ENCODE results near the gene OSER1. TPM values are rescaled to one million over a fixed set of nuclear protein-coding genes. Genes with fewer than 3 reads are reported as not detected.

OSER1 gene
- total and polyA plus RNA-seq, 2 of the 8 experiments (the other 6 are each of a cell fraction or from before 2014, with no cell fraction given): 24.5 to 31.8 TPM

GRCh38 chr20:44187054-44187771 lies 23.4 kb downstream of the OSER1 start, which contains the start of gene JPH2 (continued):
- TF ChIP-seq MAFK (IDR thresholded peaks at IDR 0.05; ENCODE audit: low read depth, low read length): no peak
- TF ChIP-seq KDM4A (IDR thresholded peaks at IDR 0.05; ENCODE audit: low read depth, low read length, severe bottlenecking): no peak
- no peak for TF ChIP-seq USF2 (IDR thresholded peaks at IDR 0.05; ENCODE audit: low read length)
- no peak for TF ChIP-seq FOSL1 (IDR thresholded peaks at IDR 0.05; ENCODE audit: insufficient read depth, low read depth, low read length)
- TF ChIP-seq SRF (IDR thresholded peaks at IDR 0.05; ENCODE audit: low read depth, low read length): 0 out of 2 replicates have a peak, but pooled peaks have one; percentile 4
- 0 out of 2 replicates have a peak, but pooled peaks have one; percentile 19 for TF ChIP-seq PHF8 (conservative IDR thresholded peaks at IDR 0.05; ENCODE audit: low read depth, low read length)
